GM18498 (cell line): ENCODE results near the gene BEST3.

Source experiments
- ATAC-seq: cut with Tn5 transposase; IDR thresholded peaks from one replicate; pipeline ENCODE4 v1.9.1; 2021; ENCODE audit warnings: mild to moderate bottlenecking, moderate library complexity; ENCODE audit not compliant: unreplicated experiment

The BEST3 gene

GRCh38 chr12:69698769-69699540, at the start of gene BEST3:
TSS of gene BEST3 (minus strand) at chr12:69699303. CDS start at chr12:69697798, 1,505 bp downstream.
- no peak for ATAC-seq

GRCh38 chr12:69744109-69744508, 45.0 kb upstream of the BEST3 start:
- no peak for ATAC-seq

DNA sequence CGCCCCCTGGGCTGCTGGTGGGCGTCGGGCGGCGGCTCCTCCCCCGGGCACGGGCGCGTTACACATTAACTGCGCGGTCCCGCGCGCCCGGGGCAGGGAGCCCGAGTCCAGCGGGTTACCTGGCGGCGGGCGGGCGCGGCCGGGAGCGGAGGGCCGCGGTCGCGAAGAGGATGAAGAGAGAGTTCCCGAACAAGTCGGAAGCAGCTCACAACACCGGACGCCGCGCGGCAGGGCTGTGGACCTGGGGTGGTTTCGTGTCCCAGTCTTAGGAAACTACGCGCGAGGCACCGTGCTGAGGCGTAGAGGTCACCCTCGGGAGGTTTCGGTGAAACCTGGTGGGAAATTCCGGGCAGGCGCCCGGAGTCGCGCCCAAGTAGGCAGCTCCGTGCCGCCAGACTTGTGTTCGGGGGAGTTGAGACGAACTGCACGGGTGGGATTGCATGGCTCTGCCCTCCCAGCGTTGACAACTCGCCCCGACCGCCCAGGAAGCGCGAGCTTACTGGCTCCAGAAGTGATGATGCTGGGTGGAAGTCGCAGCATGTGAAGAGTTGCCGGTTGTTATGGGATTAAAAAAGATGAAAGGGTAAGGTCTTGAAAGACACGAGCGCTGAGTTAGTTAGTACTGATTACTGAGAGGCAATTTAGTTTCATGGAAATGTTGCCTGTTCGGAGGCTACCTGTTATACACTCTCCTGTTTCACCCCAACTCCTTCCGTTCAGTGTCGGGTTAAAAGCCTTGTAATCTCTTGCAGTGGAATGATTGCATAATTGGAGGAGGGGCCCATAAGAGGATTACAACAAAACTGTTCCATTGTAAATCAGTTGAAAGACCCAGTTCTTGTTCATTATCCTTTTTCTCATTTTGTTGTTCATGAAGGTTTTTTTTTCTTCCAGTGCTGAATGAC, 40.4 kb upstream of the BEST3 start:
- peak; percentile 41 for ATAC-seq

GRCh38 chr12:69738351-69739286, 39.5 kb upstream of the BEST3 start, which contains the start of gene RAB3IP:
TSS of gene RAB3IP (plus strand) at chr12:69738860. CDS start at chr12:69755409, 16,549 bp downstream.
- peak; percentile 86 for ATAC-seq

DNA sequence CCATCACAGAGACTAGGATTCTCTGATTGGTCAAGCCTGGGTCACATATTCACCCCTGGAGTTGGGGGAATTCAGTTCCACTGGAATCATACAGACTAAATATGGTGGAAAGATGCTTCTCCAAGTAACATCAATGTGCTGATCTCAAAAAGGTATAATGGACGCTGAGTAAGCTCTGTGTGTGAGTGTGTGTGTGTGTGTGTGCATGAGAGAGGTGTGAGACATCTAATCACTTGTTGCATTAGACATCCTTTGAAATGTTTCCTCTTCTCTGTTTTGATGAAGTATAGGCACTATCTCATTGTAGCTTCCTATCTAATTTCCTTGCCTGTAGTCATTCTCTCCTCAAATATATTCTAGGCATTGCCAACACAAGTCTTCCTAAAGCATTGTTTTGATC, 34.5 kb upstream of the BEST3 start:
- ATAC-seq = no peak

- no peak for ATAC-seq
Measured at GRCh38 chr12:69732088-69732487, 33.0 kb upstream of the BEST3 start.

DNA sequence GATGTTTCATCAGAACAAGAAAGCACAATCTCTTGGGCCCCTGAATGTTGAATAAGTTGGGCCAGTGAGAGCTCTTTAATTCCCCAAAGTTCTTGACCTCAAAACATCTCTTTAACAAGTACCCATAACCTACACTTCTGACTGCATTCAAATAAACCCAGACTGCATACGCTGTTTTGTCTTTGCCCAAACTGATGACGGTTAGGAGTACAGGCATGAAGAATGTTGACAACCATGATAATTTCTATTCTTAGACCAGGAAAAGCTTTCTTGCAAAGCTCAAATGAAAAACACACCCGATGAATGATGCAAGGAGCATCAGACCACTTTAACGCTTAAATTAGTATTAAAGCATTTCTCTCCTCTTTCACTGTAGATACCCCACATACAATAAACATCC, 27.8 kb upstream of the BEST3 start:
- no peak for ATAC-seq

DNA sequence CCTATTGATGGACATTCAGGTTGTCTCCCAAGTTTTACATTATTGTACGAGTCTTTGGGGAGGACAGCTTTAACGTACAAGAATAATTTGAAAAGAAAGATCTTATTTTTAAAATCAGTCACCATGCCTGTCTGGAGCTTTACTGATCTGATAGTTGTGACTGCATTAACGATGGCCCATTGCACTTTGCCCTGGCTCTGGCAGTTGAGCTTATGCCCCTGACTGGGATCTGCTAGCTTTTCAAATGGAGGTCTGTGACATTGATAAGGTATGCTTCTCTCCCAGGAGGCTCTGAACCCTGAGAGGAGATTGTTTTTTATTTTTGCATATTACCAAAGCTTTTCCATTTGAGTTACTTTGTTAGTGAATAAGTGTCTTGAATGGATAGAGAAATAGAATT, 21.6 kb upstream of the BEST3 start:
- no peak for ATAC-seq

GRCh38 chr12:69719336-69720316, 20.5 kb upstream of the BEST3 start:
- no peak for ATAC-seq

DNA sequence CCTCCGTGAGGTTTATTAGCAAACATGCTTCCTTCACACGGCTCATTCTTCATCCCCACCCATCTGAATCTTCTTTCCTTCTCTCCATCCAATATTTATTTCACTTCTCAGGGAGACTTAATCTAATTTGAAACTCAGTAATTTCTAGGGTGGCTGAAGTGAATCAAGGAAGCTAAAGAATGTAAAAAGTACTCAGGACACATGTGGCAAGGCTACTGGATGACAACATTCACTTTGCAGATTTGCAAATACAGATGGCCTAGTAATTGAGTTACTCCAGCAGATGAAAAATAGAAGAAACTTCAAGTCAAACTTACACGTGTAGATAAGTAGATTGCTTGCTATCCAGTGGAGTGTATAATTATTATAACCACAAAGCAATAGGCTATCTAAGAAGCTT, 15.4 kb upstream of the BEST3 start:
- no peak for ATAC-seq

GRCh38 chr12:69712826-69713225, 13.7 kb upstream of the BEST3 start:
- no peak for ATAC-seq

DNA sequence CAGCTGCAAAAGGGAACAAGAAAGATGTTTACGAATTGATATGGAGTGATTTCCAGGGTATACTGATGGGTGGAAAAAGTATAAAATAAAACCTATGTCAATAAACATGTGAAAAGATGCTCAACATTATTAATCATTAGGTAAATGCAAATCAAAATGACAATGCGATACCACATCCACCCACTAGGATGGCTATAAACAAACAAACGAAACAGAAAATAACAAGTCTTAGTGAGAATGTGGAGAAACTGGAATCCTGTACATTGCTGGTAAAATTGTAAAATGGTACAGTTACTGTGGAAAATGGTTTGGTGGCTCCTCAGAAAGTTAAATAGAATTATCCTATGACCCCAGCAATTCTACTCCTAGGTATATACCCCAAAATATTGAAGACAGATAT, 9.5 kb upstream of the BEST3 start:
- ATAC-seq = no peak

DNA sequence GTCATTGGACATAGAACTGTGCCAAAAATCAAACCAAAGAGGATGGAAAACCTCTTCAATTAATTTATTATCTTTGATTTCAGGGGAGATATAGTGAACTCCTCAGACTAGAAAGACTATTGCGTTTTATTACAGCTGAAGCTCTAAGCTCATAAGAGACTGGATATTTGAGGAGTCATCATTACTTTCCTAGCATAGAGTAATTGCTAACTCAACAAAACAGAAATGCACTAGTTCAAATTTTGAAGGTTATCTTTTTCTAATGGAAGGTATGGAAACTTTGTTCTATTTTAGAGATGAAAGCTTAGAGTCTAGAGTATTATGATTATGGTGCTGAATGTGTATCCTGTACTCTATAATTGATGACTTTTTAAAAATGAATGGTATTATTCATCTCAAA, 5.3 kb upstream of the BEST3 start:
- ATAC-seq = no peak

- no peak for ATAC-seq
Measured at GRCh38 chr12:69703146-69703642, 4.1 kb upstream of the BEST3 start.

GRCh38 chr12:69701826-69702225, 2.7 kb upstream of the BEST3 start:
- no peak for ATAC-seq

DNA sequence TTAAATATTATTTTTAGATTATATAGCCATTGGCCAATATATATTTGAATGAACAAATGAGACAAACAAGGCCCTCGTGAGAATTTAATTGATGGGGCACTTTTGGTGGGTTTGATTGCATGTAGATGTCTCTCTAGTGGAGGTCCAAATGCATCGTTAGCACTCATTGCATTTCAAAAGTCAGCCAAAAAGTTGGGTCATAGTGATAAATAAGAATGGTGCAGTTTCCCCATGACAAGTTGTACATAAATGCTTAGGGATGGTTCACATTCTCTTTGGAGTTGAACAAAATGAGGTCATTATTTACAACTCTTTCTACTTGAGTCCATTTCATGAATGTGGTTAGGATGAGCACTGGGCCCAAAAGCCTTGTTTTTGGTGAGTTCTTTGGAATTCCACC, 1.0 kb downstream of the BEST3 start:
- no peak for ATAC-seq

DNA sequence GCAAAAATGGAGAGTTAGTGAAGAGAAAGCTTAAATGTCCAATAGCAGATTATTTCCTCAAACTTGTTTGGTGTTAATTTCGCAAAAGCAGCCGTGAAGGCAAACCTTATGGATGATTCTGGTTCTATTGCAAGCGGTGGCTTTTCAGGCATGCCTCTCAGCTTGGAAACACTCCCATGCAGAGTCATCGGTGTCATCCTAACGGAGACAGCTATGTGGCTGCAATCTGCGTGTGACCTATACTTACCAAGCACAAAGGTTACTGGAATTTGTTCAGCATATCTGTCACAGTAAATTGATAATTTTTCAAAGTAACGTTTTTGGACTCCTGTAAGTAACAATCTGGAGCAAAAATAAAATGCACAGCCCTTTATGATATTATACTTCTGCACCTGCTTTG, 5.0 kb downstream of the BEST3 start:
- no peak for ATAC-seq

DNA sequence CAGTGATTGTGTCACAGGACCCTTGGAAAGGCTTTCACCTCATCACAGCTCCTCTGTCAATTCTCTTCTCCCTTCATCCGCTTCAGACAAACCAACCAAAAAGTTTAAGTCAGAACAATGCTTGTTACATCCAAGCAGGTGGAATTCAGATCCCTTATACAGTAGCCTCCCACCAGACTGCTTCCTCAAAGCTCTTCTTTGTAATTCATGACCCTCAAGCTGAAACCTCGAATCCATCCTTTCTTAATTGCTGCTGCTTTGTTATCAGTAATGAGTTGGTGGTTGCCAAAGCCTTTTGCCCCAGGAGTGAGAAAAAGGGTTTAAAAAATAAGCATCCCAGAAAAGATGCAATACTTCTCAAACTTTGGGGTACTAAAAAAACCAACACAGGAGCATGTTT, 9.5 kb downstream of the BEST3 start:
- ATAC-seq = no peak
